GM12892 (cell line): Measurements from ENCODE around the gene STK11.

Experiments
- POLR2A ChIP-seq: IDR thresholded peaks from 2 replicates; pipeline ENCODE4 v1.6.1; 2011; ENCODE audit warnings: low read depth, low read length, control low read depth
- POLR2AphosphoS5 ChIP-seq: IDR thresholded peaks from 2 replicates; pipeline ENCODE4 v1.6.1; 2011; ENCODE audit warnings: low read depth, low read length, control low read depth

- no peak for TF ChIP-seq POLR2A
- TF ChIP-seq POLR2AphosphoS5, result no peak
Measured at GRCh38 chr19:1236576-1236975, 31.0 kb downstream of the STK11 start.
